Fibroblast of pulmonary artery (primary cell): Measurements from ENCODE around the gene DAGLA.

Experiments
- DNase-seq: peaks from one replicate; pipeline ENCODE4 v3.0.0-alpha.2; 2010; ENCODE audit warnings: low read depth
- H3K4me3 ChIP-seq: replicated peaks from 2 replicates; pipeline ENCODE4 v1.5.1; 2011; ENCODE audit warnings: low read depth, mild to moderate bottlenecking, control low read depth, low read length, moderate library complexity
- CTCF ChIP-seq: IDR thresholded peaks from 2 replicates; pipeline ENCODE4 v1.5.1; 2011; ENCODE audit warnings: mild to moderate bottlenecking, control low read depth, low read length, inconsistent platforms; ENCODE audit errors: missing control alignments

DAGLA gene

GRCh38 chr11:61775106-61775505 is 94.9 kb downstream of the DAGLA start:
- no peak for TF ChIP-seq CTCF
- DNase-seq: no peak
- no peak overlapping the region for H3K4me3 ChIP-seq

- no peak overlapping the region for H3K4me3 ChIP-seq
- TF ChIP-seq CTCF: no peak
- no peak for DNase-seq
Observed at GRCh38 chr11:61775606-61776554, 95.7 kb downstream of the DAGLA start.

- peak; percentile 82 for TF ChIP-seq CTCF
- peak; percentile 82 for DNase-seq
- H3K4me3 ChIP-seq: no peak overlapping the region
Observed at GRCh38 chr11:61776561-61777075, 96.4 kb downstream of the DAGLA start.

GRCh38 chr11:61777234-61778090 is 97.3 kb downstream of the DAGLA start:
- DNase-seq: no peak
- TF ChIP-seq CTCF: no peak
- H3K4me3 ChIP-seq: no peak overlapping the region

- no peak for TF ChIP-seq CTCF
- H3K4me3 ChIP-seq: no peak overlapping the region
Observed at GRCh38 chr11:61778357-61778886, 98.2 kb downstream of the DAGLA start.

GRCh38 chr11:61778920-61779650 is 98.9 kb downstream of the DAGLA start:
- no peak for TF ChIP-seq CTCF
- no peak overlapping the region for H3K4me3 ChIP-seq
- DNase-seq: no peak

More at GRCh38 chr11:61778357-61778886, 98.2 kb downstream of the DAGLA start:
- no peak for DNase-seq
